Adipocyte (in vitro differentiated cells): ENCODE data around the gene LHFPL2.

Source experiments
- DNase-seq: peaks from one replicate; pipeline ENCODE4 v3.0.0-alpha.2; 2015; ENCODE audit warnings: low read depth
- H3K27me3 ChIP-seq: replicated peaks from 2 replicates; pipeline ENCODE4 v1.7.0; 2013; ENCODE audit warnings: mild to moderate bottlenecking, low read length, moderate library complexity; ENCODE audit not compliant: control insufficient read depth, insufficient read depth
- H3K36me3 ChIP-seq: 2 replicates; pipeline ENCODE4 v1.7.0; 2013; ENCODE audit warnings: low read length, mild to moderate bottlenecking, moderate library complexity; ENCODE audit not compliant: control insufficient read depth, insufficient read depth, severe bottlenecking
- H3K4me1 ChIP-seq: 2 replicates; pipeline ENCODE4 v1.7.0; 2013; ENCODE audit warnings: mild to moderate bottlenecking, low read length, moderate library complexity; ENCODE audit not compliant: control insufficient read depth, insufficient read depth
- H3K4me3 ChIP-seq: 2 replicates; pipeline ENCODE4 v1.7.0; 2013; ENCODE audit warnings: mild to moderate bottlenecking, low read length, moderate library complexity
- H3K9ac ChIP-seq: 2 replicates; pipeline ENCODE4 v1.7.0; 2013; ENCODE audit warnings: mild to moderate bottlenecking, low read length, moderate library complexity
- H3K9me3 ChIP-seq: 2 replicates; pipeline ENCODE4 v1.7.0; 2013; ENCODE audit warnings: mild to moderate bottlenecking, low read length, moderate library complexity; ENCODE audit not compliant: control insufficient read depth

Gene LHFPL2

DNA sequence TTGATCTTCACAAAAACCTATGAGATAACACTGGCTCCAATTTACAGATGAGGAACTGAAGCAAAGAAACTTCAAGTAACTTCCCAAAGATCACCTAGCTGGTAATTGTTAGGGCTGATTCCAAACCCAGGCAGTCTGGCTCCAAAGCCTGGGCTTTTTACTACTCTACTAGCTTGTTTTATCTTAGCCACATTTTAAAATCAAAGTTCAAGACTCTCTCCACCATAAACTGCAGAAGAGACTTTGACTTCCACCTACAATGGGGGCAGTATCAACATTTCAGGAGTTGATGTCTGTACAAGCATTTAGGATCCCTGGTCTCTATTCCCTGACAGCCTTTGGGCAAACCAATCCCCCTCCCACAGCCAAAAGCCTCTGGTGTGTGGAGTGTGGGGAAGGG, 33.8 kb downstream of the LHFPL2 start:
- no peak overlapping the region for H3K9ac ChIP-seq
- no peaks in the 10 kb centered on the region for H3K27me3 ChIP-seq
- H3K4me1 ChIP-seq = peaks cover 23% of the 10 kb centered on the region
- peaks cover 14% of the 10 kb centered on the region for H3K36me3 ChIP-seq
- no peaks in the 10 kb centered on the region for H3K9me3 ChIP-seq
- DNase-seq = no peak
- no peak overlapping the region for H3K4me3 ChIP-seq

DNA sequence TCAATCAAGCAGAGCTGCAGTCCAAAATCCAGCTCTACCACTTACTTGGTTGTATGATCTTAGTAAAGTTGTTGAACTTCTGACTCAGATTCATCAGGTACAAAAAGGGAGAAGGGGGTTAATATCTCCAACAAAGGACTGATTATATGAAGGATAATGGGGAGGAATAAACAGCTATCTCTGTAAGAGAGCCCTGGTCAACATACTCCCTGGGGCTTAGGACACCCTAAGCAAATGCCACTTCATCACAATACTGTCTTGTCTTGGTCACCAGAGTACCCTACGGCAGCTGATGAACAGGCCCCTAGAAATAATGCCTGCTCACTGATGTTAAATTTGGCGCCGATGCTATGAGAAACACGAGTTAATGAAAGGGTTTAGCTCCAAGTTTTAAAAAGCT, 34.8 kb downstream of the LHFPL2 start:
- Histone ChIP-seq H3K36me3 (peaks cover 14% of the 10 kb centered on the region), H3K4me3 (no peak overlapping the region), H3K27me3 (no peaks in the 10 kb centered on the region), H3K9me3 (no peaks in the 10 kb centered on the region), H3K9ac (no peak overlapping the region), H3K4me1 (peaks cover 28% of the 10 kb centered on the region)
- DNase-seq = no peak

DNA sequence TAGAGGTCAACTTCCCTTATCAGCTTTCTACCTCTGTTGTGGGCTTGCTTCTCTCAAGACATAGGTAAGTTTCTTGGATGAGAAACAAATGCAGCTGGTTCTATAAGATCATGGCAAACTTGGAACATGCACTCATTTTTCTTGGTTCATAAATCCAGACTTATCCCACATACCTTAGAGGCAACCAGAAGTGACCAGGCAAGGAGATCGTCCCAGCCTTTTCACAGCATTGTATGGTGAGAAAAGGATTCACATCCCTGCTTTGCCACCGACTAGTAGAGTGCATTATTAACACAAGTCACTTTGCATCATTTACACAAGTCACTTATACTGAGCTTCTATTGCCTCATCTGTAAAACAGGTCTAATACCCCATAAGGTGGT, 35.4 kb downstream of the LHFPL2 start:
- H3K36me3 ChIP-seq = peaks cover 8% of the 10 kb centered on the region
- no peak overlapping the region for H3K4me3 ChIP-seq
- H3K9me3 ChIP-seq = no peaks in the 10 kb centered on the region
- no peak for DNase-seq
- no peaks in the 10 kb centered on the region for H3K27me3 ChIP-seq
- no peak overlapping the region for H3K9ac ChIP-seq
- H3K4me1 ChIP-seq = peaks cover 28% of the 10 kb centered on the region

DNA sequence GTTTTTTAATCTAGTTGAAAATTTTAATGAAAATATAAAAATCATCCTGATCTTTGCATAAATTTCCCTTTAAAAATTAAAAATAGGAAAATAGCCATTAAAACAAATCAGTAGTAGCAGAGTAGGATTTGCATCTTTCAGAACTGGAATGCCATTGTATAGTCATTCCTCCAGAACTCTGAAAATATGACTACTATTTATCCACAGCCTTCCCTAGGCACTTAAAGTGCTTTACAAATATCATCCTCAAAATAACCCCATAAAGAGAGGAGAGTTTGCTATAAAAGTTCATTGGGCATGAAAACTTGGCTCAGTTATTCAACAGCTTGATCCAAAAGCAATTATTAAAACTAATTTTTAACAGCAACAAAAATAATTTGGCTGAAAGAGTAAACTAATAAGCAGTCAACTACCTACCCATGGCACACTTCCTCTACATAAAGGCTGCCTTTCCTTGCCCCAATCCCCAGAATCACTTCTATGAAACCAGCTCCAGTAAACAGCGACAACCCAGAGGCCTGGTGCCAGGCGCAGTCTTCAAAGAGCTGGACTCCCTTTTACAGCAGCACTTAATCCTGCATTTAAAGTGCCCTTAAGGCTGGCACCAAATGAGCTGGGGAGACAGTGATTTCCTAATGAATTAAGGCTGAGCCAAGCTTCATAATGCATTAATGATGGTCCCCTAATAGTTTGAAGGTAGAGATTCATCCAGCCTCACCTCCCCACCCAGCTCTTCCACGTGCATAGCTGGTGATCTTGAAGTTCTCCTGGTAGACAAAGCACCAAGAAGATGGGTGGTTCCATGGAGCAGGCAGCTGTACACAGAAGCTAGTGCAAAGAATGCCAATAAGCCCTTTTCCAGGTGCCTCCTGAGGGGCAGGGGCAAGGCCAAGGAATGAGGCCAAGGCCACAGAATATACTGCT, 36.1 kb downstream of the LHFPL2 start:
- H3K4me1 ChIP-seq = peaks cover 28% of the 10 kb centered on the region
- no peak overlapping the region for H3K9ac ChIP-seq
- no peak overlapping the region for H3K4me3 ChIP-seq
- H3K9me3 ChIP-seq = no peaks in the 10 kb centered on the region
- no peaks in the 10 kb centered on the region for H3K27me3 ChIP-seq
- H3K36me3 ChIP-seq = peaks cover 6% of the 10 kb centered on the region
- DNase-seq = no peak

DNA sequence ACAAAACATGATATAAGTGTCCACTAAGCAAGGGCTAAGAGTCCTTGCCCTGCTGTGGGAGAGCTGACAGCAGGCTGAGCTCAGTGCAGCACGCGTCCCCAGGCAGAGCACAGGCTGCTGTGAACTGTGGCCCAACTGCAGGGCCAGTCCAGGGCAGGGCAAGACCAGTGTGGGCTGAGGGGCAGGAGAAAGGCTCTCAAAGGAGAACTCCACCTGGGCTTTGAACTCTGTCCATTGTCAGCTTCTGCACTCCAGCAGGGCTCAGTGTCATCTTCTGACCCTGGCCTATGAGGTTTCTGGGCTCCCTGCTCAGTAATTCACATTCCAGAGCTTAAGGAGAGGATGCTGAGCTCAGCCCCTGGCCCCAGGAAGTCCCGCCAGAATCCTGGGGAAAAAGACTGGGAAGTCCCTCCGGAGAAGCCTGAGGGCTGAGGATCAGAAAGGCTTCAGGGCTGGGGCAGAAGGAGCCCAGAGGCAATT, 37.4 kb downstream of the LHFPL2 start:
- H3K36me3 ChIP-seq = peaks cover 3% of the 10 kb centered on the region
- no peak overlapping the region for H3K4me3 ChIP-seq
- H3K9ac ChIP-seq = peak overlapping the region; percentile 18
- no peaks in the 10 kb centered on the region for H3K27me3 ChIP-seq
- peaks cover 32% of the 10 kb centered on the region for H3K4me1 ChIP-seq
- no peak for DNase-seq
- H3K9me3 ChIP-seq = no peaks in the 10 kb centered on the region

DNA sequence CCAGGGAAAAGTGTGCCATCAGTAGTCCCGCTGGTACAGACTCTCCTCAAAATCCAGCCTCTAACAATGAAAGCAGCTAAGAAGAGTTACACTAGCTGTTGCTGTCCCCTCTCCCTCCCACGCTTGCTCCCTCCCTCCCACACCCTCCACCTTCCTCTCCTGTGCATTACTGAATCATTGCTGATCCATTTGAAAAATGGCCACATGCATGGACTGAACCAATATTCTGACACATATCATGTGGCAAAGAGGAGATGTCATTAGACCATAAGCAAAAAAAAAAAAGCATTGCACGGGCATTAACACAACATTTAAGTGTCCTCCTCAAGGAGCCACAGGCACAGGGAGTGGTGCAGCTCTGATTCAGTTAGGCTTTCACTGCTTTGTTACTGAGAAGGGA, 37.9 kb downstream of the LHFPL2 start:
- no peak overlapping the region for H3K4me3 ChIP-seq
- H3K36me3 ChIP-seq = peaks cover under 1% of the 10 kb centered on the region

DNA sequence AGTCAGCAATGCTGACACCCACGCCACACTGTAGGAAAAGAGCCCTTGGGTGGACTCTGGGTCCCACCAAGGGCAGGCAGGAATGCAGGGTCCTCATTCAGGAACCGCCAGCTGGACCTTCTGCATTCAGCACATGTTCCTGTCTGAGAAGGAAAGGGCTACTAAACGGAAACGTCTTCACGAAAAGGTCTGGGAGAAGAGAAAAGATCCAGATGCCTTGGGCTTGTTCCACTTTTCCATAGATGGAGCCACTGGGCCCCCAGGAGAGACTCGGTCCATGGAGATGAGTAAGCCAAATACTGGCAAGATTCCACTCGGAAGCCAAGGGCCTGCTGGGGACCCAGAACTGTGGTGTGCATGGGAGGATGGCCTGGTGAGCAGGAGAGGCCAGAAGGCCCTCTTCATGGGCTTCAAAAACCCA, 38.4 kb downstream of the LHFPL2 start:
- Histone ChIP-seq H3K4me3 (no peak overlapping the region), H3K9me3 (no peaks in the 10 kb centered on the region), H3K36me3 (no peaks in the 10 kb centered on the region), H3K4me1 (peaks cover 40% of the 10 kb centered on the region), H3K9ac (peak overlapping the region; percentile 31), H3K27me3 (no peaks in the 10 kb centered on the region)
- DNase-seq = no peak

More for the DNA sequence above, 37.9 kb downstream of the LHFPL2 start:
- peaks cover 37% of the 10 kb centered on the region for H3K4me1 ChIP-seq
- H3K9me3 ChIP-seq = no peaks in the 10 kb centered on the region
- H3K9ac ChIP-seq = peak overlapping the region; percentile 18
- no peak for DNase-seq
- H3K27me3 ChIP-seq = no peaks in the 10 kb centered on the region

DNA sequence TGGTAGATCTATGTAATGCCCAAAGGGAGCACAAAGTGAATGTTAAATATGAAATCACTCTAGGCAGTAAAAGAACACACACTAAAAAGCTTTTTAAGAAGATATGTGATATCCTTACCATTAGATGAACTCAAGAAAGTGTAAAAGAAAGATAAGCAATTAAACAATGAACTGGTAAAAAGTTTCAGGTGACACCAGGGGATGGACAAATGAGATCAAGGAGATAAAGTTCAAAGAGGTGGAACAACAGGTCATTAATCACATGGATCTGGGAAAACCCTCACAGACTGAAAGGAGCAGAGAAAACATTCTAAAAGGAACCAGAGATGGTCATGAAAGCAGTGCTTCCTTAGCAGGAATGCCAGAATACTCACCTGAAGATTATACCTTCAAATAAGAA, 40.7 kb downstream of the LHFPL2 start:
- H3K27me3 ChIP-seq = no peaks in the 10 kb centered on the region
- H3K9ac ChIP-seq = no peak overlapping the region
- H3K9me3 ChIP-seq = no peaks in the 10 kb centered on the region
- DNase-seq = no peak
- no peaks in the 10 kb centered on the region for H3K36me3 ChIP-seq
- no peak overlapping the region for H3K4me3 ChIP-seq
- H3K4me1 ChIP-seq = peaks cover 40% of the 10 kb centered on the region

DNA sequence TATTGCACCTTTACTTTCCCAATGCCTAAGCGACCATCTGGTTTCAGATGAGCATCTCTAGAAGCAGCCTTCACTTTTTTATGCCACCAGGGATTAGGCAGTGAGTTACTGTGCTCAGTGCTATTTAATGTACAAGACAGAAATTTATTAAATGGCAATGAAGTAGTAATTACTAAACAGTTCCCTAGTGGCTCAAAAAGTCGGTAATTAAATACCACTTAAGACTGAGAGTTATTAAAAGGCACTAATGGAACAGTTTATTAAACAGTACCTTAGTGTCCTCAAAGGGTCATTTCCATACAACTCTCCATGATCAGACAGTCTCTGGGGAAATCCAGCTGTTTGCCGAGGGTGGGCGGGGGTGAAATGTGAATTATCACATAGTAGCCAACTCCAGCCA, 42.3 kb downstream of the LHFPL2 start:
- no peak for DNase-seq
- no peaks in the 10 kb centered on the region for H3K27me3 ChIP-seq
- no peak overlapping the region for H3K9ac ChIP-seq
- no peak overlapping the region for H3K4me3 ChIP-seq
- H3K9me3 ChIP-seq = no peaks in the 10 kb centered on the region
- no peaks in the 10 kb centered on the region for H3K36me3 ChIP-seq
- H3K4me1 ChIP-seq = peaks cover 37% of the 10 kb centered on the region

DNA sequence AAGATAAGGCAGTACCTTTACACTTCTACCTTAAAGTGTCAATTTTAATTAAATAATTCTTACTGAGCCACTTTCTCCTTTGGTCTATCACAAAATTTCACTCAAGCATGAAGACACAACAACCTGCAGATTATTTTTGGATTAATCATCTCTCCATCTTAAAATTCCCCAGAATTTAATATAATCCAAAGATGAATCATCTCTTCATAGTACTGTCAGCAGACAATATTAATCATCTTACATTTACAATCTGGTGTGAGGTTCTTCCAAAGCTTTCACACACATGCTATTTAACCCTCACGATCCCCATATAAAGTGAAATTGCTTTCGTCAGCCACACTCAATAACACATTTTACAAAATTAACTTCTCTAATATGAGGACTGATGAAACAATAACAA, 43.0 kb downstream of the LHFPL2 start:
- Histone ChIP-seq H3K36me3 (no peaks in the 10 kb centered on the region), H3K9ac (no peak overlapping the region), H3K4me3 (no peak overlapping the region), H3K9me3 (no peaks in the 10 kb centered on the region), H3K4me1 (peaks cover 37% of the 10 kb centered on the region), H3K27me3 (no peaks in the 10 kb centered on the region)
- no peak for DNase-seq

DNA sequence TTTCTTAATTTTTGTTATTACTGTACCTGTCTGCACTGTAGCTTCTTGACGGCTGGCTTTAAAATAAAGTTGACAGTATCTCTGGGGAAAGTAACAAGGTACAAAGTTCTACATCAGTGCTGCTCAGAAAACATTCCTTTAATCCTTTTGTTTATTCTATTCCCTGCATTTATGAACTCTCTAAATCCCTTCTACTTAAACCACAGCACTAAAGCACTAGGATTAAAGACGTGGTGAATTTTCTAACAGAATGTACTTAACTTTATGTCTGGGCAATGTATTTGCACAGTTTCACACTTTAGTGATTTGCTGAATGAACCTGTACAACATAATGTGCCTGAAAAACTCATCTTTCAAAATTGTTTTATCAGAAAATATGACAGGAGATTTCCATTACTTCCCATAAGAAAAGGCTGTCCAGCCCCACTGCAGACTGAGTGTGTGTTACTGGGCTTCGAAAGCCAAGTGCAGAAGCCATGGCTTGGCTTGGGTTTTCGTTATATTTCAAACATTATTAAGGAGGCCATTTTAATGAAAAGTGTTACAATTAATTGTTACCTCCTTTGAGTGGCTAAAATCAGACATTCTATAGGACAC, 43.8 kb downstream of the LHFPL2 start:
- H3K36me3 ChIP-seq = no peaks in the 10 kb centered on the region
- no peaks in the 10 kb centered on the region for H3K27me3 ChIP-seq
- no peak for DNase-seq
- peaks cover 34% of the 10 kb centered on the region for H3K4me1 ChIP-seq
- no peak overlapping the region for H3K4me3 ChIP-seq
- H3K9ac ChIP-seq = no peak overlapping the region
- no peaks in the 10 kb centered on the region for H3K9me3 ChIP-seq
